HG02798 (cell line): Measurements from ENCODE around the gene ZIM2.
"Not testable (repeated sequence)": the region's sequence is repeated elsewhere in the genome, so short reads cannot be mapped to it uniquely, and the experiment has no call there.

Experiments used
- ATAC-seq: cut with Tn5 transposase; IDR thresholded peaks from one replicate; pipeline ENCODE4 v1.9.1; 2021; ENCODE audit warnings: mild to moderate bottlenecking; ENCODE audit not compliant: unreplicated experiment, poor library complexity

ZIM2 gene

GRCh38 chr19:56840451-56841192, at the start of gene ZIM2, which contains the start of gene PEG3:
Gene ZIM2, minus strand, starts transcription at chr19:56840726. Its CDS starts 16,449 bp downstream, at chr19:56824277.
Gene PEG3, minus strand, starts transcription at chr19:56840726. Its CDS starts 16,071 bp downstream, at chr19:56824655.
- no peak for ATAC-seq

GRCh38 chr19:56885173-56885985, 44.9 kb upstream of the ZIM2 start:
- no peak for ATAC-seq

GRCh38 chr19:56884441-56884840, 43.9 kb upstream of the ZIM2 start:
- no peak for ATAC-seq

GRCh38 chr19:56880592-56881190, 40.2 kb upstream of the ZIM2 start:
- ATAC-seq = no peak

GRCh38 chr19:56877069-56877715, 36.7 kb upstream of the ZIM2 start:
- ATAC-seq = no peak

GRCh38 chr19:56875717-56876116, 35.2 kb upstream of the ZIM2 start:
- ATAC-seq = no peak

- ATAC-seq = no peak
Measured at GRCh38 chr19:56874530-56874929, 34.0 kb upstream of the ZIM2 start.

GRCh38 chr19:56873493-56873892, 33.0 kb upstream of the ZIM2 start:
- ATAC-seq = no peak

GRCh38 chr19:56869886-56870285, 29.4 kb upstream of the ZIM2 start:
- no peak for ATAC-seq

GRCh38 chr19:56868446-56868845, 27.9 kb upstream of the ZIM2 start:
- no peak for ATAC-seq

- no peak for ATAC-seq
Measured at GRCh38 chr19:56866538-56866937, 26.0 kb upstream of the ZIM2 start.

GRCh38 chr19:56864443-56865125, 24.1 kb upstream of the ZIM2 start:
- no peak for ATAC-seq

GRCh38 chr19:56862741-56863140, 22.2 kb upstream of the ZIM2 start:
- no peak for ATAC-seq

GRCh38 chr19:56860409-56860808, 19.9 kb upstream of the ZIM2 start:
- ATAC-seq = not testable (repeated sequence)

- ATAC-seq = no peak
Measured at GRCh38 chr19:56858026-56858425, 17.5 kb upstream of the ZIM2 start.

- no peak for ATAC-seq
Measured at GRCh38 chr19:56856822-56857221, 16.3 kb upstream of the ZIM2 start.

GRCh38 chr19:56852361-56852760, 11.8 kb upstream of the ZIM2 start:
- ATAC-seq = not testable (repeated sequence)

GRCh38 chr19:56848166-56848565, 7.6 kb upstream of the ZIM2 start:
- ATAC-seq = no peak

- no peak for ATAC-seq
Measured at GRCh38 chr19:56842412-56842811, 1.9 kb upstream of the ZIM2 start.

- ATAC-seq = no peak
Measured at GRCh38 chr19:56841193-56841543, 642 bp upstream of the ZIM2 start.
